ENCODE data around the gene SOD1.

Gene SOD1

GRCh38 chr21:31686272-31686915 lies 26.9 kb downstream of the SOD1 start:
- no peak for DNase-seq

GRCh38 chr21:31687108-31687507 lies 27.6 kb downstream of the SOD1 start:
- DNase-seq: no peak

- no peak for DNase-seq
These were observed 29.3 kb downstream of the SOD1 start for GRCh38 chr21:31688603-31689368.

GRCh38 chr21:31693222-31693621 lies 33.7 kb downstream of the SOD1 start:
- DNase-seq: no peak

GRCh38 chr21:31696424-31696823 lies 36.9 kb downstream of the SOD1 start:
- DNase-seq: no peak

- no peak for DNase-seq
These were observed 39.0 kb downstream of the SOD1 start for GRCh38 chr21:31698461-31698860.

- DNase-seq: no peak
These were observed 40.5 kb downstream of the SOD1 start for GRCh38 chr21:31700040-31700439.

GRCh38 chr21:31706562-31706961 lies 47.1 kb downstream of the SOD1 start:
- no peak for DNase-seq

GRCh38 chr21:31707499-31707898 lies 48.0 kb downstream of the SOD1 start:
- DNase-seq: no peak

GRCh38 chr21:31708541-31708940 lies 49.0 kb downstream of the SOD1 start:
- no peak for DNase-seq

- peak; percentile 69 for DNase-seq
These were observed 51.1 kb downstream of the SOD1 start for GRCh38 chr21:31710586-31710985.

GRCh38 chr21:31711326-31711725 lies 51.8 kb downstream of the SOD1 start:
- no peak for DNase-seq

GRCh38 chr21:31711745-31712285 lies 52.3 kb downstream of the SOD1 start:
- no peak for DNase-seq

GRCh38 chr21:31713115-31713514 lies 53.6 kb downstream of the SOD1 start:
- DNase-seq: no peak

- no peak for DNase-seq
These were observed 54.7 kb downstream of the SOD1 start for GRCh38 chr21:31713973-31714740.

- no peak for DNase-seq
These were observed 55.4 kb downstream of the SOD1 start for GRCh38 chr21:31714741-31715365.

GRCh38 chr21:31716106-31716505 lies 56.6 kb downstream of the SOD1 start:
- no peak for DNase-seq

Measured in fibroblast of upper back skin (primary cell).